PFSK-1 (cell line): ENCODE results near the gene COG1.

Experiments used
- FOXP2 ChIP-seq: optimal IDR thresholded peaks from 2 replicates; pipeline ENCODE3; 2011; ENCODE audit warnings: borderline replicate concordance, control low read depth, inconsistent platforms; ENCODE audit not compliant: insufficient read depth; ENCODE audit errors: extremely low read length, extremely low read depth
- POLR2AphosphoS5 ChIP-seq: IDR thresholded peaks from 2 replicates; pipeline ENCODE4 v1.6.1; 2012; ENCODE audit warnings: low read depth, mild to moderate bottlenecking, control low read depth, low read length, moderate library complexity
- REST ChIP-seq, 2 experiments: IDR thresholded peaks; 2 replicates each; pipeline versions ENCODE4 v1.6.1 to v1.8.0; 2011 to 2012; ENCODE audit warnings: low read depth in 2 of 2, low read length in 2 of 2, control low read depth in 1 of 2, inconsistent platforms in 1 of 2, mild to moderate bottlenecking in 1 of 2, moderate library complexity in 1 of 2; ENCODE audit not compliant: insufficient read depth in 1 of 2

GRCh38 chr17:73187203-73187769, 5.6 kb upstream of the COG1 start:
- TF ChIP-seq REST (IDR thresholded peaks at IDR 0.05; ENCODE audit: insufficient read depth in 1 of 2, low read depth in 2 of 2, low read length in 2 of 2) = no peak
- no peak for TF ChIP-seq FOXP2
- TF ChIP-seq POLR2AphosphoS5 = no peak
